Measurements from ENCODE around the gene LGR4.
A peak's percentile ranks its signal among the peaks of the same experiment; 100 is the strongest.

The LGR4 gene

DNA sequence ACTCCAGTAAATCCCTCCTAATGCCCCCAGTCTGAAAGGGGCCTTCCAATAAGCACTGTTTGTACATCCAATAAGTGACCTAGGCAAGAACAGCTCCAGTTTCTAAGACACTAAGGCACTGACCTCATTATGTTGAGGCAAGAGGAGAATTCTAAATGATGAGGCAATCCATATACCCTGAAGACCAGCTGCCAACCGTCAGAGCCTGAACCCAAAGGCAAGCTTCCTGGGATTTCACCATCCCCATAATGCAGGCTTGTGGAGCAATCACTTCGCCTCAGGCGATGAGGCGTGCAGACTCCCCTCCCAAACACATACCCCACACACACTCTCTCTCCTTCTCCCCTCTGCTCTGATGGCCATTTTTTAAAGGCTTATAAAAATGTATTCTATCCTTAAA lies 49.5 kb downstream of the LGR4 start:
- TF ChIP-seq, protein P1, sequence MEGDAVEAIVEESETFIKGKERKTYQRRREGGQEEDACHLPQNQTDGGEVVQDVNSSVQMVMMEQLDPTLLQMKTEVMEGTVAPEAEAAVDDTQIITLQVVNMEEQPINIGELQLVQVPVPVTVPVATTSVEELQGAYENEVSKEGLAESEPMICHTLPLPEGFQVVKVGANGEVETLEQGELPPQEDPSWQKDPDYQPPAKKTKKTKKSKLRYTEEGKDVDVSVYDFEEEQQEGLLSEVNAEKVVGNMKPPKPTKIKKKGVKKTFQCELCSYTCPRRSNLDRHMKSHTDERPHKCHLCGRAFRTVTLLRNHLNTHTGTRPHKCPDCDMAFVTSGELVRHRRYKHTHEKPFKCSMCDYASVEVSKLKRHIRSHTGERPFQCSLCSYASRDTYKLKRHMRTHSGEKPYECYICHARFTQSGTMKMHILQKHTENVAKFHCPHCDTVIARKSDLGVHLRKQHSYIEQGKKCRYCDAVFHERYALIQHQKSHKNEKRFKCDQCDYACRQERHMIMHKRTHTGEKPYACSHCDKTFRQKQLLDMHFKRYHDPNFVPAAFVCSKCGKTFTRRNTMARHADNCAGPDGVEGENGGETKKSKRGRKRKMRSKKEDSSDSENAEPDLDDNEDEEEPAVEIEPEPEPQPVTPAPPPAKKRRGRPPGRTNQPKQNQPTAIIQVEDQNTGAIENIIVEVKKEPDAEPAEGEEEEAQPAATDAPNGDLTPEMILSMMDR (IDR thresholded peaks at IDR 0.05; ENCODE audit: low read depth, low read length) = no peak
- DNase-seq (ENCODE audit: extremely low read depth, low read depth) = peak; percentile 67

DNA sequence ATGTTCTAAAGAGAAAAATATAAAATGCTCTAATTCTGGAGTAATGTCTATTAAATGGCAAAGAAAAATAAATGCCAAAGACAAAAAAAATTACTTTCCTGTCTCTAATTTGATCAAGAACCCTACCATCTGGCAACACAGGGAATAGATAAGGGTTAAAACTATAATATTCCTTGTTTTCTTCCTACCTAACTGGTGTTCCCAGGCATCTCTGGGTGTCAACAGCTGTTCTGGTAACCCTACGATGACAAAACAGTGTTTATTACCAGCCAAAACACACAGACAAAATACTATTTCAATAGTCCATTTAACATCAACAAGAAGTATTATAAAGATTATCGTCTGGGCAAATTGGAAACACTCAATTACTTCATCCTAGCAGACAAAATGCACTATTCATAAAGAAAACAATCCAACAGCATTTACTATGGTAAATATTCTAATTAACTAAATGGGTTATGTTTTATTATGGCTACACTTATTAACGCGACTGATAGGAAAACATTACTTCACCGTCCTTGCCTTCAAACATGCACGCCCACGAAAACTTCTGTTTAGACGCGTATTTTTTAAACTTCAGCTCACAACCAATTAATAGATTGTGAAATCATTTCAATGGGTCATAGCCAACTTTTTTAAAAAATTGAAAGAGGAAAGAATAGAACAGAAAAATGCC lies 50.6 kb downstream of the LGR4 start:
- TF ChIP-seq, protein P1 (IDR thresholded peaks at IDR 0.05; ENCODE audit: low read depth, low read length) = no peak
- DNase-seq (ENCODE audit: extremely low read depth, low read depth) = no peak

DNA sequence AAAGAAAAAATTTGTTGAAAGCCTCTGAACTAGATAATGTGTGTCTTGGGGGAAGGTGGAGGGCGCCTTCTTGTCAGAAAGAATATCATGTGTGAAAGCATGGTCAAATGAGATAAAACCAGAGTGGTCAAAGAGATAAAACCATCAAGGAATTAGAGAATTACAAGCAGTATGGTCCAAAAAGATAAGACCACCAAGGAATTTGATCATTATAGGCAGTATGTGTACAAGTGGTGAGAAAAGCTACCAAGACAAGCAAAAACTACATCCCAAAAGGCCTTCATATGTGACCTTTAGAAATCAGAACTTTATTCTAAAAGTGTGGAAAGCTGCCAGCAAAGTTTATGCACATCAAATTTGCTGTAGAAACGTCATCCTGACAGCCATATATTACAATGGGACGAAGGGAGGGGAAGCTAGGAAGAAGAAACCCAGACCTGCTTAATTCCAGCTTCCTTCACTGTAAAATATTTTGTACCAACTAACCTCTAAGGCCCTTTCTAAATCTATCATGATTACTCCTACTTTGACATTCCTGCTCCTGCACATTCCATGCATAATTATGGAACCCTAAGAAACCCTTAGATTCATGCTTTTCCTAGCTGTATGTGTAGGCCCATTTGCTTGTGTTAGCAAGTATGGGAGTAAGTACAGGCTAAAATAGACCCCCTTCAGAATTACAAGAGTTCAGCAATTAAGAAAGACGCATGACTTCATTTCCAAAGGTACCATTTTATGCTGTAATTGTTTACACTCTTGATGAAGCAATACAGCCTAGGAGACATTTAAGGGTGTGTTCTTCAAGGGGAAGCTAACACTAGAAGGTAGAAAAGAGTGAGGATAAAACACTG lies 51.6 kb downstream of the LGR4 start:
- DNase-seq (ENCODE audit: extremely low read depth, low read depth) = no peak
- TF ChIP-seq, protein P1 (IDR thresholded peaks at IDR 0.05; ENCODE audit: low read depth, low read length) = no peak

DNA sequence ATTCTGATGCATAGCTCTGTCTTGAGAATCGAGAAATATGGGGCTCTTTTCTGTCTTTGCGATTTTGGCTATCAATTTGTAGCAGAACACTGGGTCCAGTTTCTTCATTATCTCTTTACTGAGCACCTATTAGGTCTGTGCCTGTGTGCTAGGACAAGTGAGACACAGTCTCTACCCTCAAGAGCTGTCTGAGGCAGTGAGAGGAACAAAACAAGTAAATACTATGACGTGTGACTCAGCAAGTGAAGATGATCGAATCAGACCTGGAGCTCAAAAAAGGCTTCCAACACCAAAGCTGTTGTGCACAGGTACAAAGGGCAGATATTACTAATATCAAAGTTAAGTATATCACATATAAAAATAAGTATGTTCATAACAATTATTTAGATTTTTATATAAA lies 52.4 kb downstream of the LGR4 start:
- TF ChIP-seq, protein P1 (IDR thresholded peaks at IDR 0.05; ENCODE audit: low read depth, low read length) = no peak
- DNase-seq (ENCODE audit: extremely low read depth, low read depth) = no peak

DNA sequence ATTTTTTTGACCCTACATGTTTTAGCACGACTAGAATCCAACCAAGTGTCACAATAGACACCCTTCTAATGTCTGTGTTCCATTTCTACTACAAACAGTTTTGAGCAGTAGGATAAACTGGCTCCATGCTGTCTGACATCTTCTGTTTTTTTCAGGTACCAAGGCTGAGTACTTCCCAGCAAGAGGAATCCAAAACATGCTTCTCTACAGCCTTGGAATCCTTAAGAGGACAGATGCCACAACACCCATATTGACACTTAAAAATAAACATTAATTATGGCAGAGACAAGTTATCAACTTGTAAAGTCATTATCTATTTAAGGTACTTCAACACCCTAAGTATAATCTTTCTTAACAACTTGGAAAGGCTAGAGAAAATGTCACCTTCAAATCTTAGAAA lies 54.2 kb downstream of the LGR4 start:
- TF ChIP-seq, protein P1 (IDR thresholded peaks at IDR 0.05; ENCODE audit: low read depth, low read length) = no peak
- DNase-seq (ENCODE audit: extremely low read depth, low read depth) = no peak

DNA sequence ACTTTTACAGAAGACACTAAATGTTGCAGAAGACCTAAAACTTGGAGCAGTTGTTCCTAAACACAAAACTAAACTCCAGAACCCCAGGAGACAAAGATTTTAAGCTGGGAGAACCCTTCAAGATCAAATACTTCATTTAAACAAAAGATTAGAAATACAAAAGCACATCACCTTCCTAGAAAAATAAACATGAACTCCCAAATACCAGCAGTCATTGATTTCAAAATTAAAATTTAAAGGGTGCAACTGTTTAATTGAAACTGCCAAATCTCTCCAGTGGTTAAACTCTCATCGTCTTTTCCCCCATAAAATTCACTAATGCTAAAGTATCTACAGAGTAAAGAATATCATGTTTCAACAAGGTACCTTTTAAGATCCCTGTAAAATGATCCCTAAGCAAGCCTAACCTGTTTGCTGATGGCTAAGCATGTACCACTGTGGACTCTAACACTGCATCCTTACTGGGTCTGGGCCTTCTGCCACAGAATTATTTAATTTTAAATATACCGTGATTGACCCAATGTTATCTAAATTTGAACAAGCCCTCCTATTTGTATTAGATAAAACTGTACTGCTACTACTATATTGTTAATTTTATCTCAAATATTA lies 55.9 kb downstream of the LGR4 start:
- no peak for DNase-seq (ENCODE audit: extremely low read depth, low read depth)
- TF ChIP-seq, protein P1 (IDR thresholded peaks at IDR 0.05; ENCODE audit: low read depth, low read length) = no peak

DNA sequence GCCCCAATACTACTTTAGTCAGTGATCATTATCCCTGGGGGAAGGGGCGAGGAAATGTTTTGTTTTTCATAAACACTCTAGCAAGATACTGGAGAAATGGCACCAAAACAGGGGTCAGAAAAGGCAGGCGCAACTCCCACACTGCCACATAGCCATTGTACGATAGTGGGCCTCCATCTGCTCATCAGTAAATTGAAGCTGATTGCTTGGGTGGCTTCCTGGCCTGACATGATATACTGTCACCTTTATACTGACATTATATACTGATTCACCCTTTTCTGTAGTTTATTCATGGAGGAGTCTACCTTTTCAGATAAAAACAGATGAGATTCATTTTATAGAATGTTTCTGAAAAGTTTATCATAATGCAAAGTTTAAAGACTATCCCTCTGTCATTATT lies 57.9 kb downstream of the LGR4 start:
- TF ChIP-seq, protein P1 (IDR thresholded peaks at IDR 0.05; ENCODE audit: low read depth, low read length) = no peak
- no peak for DNase-seq (ENCODE audit: extremely low read depth, low read depth)
